Mucosa of rectum (tissue), 2 donors: ENCODE data around the gene GARNL3.

Source experiments
- H3K27ac ChIP-seq, 2 donors: one replicate each; pipeline ENCODE4 v1.7.0; 2013; ENCODE audit warnings: inconsistent platforms in 2 of 2, low read depth in 2 of 2, low read length in 2 of 2
- H3K27me3 ChIP-seq, 2 donors: one replicate each; pipeline ENCODE4 v1.7.0; 2013; ENCODE audit warnings: low read length in 2 of 2; ENCODE audit not compliant: control insufficient read depth in 2 of 2, insufficient read depth in 2 of 2
- H3K36me3 ChIP-seq, 2 donors: one replicate each; pipeline ENCODE4 v1.7.0; 2013; ENCODE audit warnings: low read length in 2 of 2; ENCODE audit not compliant: control insufficient read depth in 2 of 2, insufficient read depth in 2 of 2
- H3K4me1 ChIP-seq, 2 donors: one replicate each; pipeline ENCODE4 v1.7.0; 2013; ENCODE audit warnings: low read length in 2 of 2, mild to moderate bottlenecking in 1 of 2; ENCODE audit not compliant: control insufficient read depth in 2 of 2, insufficient read depth in 2 of 2
- H3K4me3 ChIP-seq, 2 donors: one replicate each; pipeline ENCODE4 v1.7.0; 2013; ENCODE audit warnings: low read length in 2 of 2
- H3K9ac ChIP-seq, 2 donors: one replicate each; pipeline ENCODE4 v1.7.0; 2013; ENCODE audit warnings: low read length in 2 of 2, low read depth in 1 of 2, mild to moderate bottlenecking in 1 of 2
- H3K9me3 ChIP-seq, 2 donors: one replicate each; pipeline ENCODE4 v1.7.0; 2013; ENCODE audit warnings: low read length in 2 of 2; ENCODE audit not compliant: control insufficient read depth in 2 of 2
- donor health status: healthy.
- donor health status: Normal muscosa, but diverticular disease.

GARNL3 gene

GRCh38 chr9:127307802-127308201 is 43.2 kb downstream of the GARNL3 start:
- peaks cover 2 to 4% of the 10 kb centered on the region in 2 donors for H3K4me1 ChIP-seq
- no peaks in the 10 kb centered on the region for H3K36me3 ChIP-seq
- H3K27ac ChIP-seq = no peak overlapping the region
- H3K4me3 ChIP-seq = no peak overlapping the region
- no peak overlapping the region for H3K9ac ChIP-seq
- H3K9me3 ChIP-seq = no peaks in the 10 kb centered on the region
- H3K27me3 ChIP-seq = no peaks in the 10 kb centered on the region

- Histone ChIP-seq H3K4me1 (peaks cover 2 to 4% of the 10 kb centered on the region in 2 donors), H3K4me3 (no peak overlapping the region), H3K27ac (no peak overlapping the region), H3K36me3 (no peaks in the 10 kb centered on the region), H3K27me3 (no peaks in the 10 kb centered on the region), H3K9ac (no peak overlapping the region), H3K9me3 (no peaks in the 10 kb centered on the region)
Measured at GRCh38 chr9:127308652-127309434, 44.3 kb downstream of the GARNL3 start.

GRCh38 chr9:127309715-127310114 is 45.1 kb downstream of the GARNL3 start:
- no peaks in the 10 kb centered on the region for H3K36me3 ChIP-seq
- no peaks in the 10 kb centered on the region for H3K9me3 ChIP-seq
- H3K27ac ChIP-seq = no peak overlapping the region
- peaks cover 2 to 4% of the 10 kb centered on the region in 2 donors for H3K4me1 ChIP-seq
- H3K27me3 ChIP-seq = no peaks in the 10 kb centered on the region
- no peak overlapping the region for H3K4me3 ChIP-seq
- H3K9ac ChIP-seq = no peak overlapping the region

GRCh38 chr9:127311239-127311741 is 46.7 kb downstream of the GARNL3 start:
- H3K9me3 ChIP-seq = no peaks in the 10 kb centered on the region
- no peaks in the 10 kb centered on the region for H3K27me3 ChIP-seq
- peaks cover 2 to 4% of the 10 kb centered on the region in 2 donors for H3K4me1 ChIP-seq
- H3K27ac ChIP-seq = peak overlapping the region in 1 of 2 donors; percentile 10
- H3K9ac ChIP-seq = no peak overlapping the region
- H3K4me3 ChIP-seq = no peak overlapping the region
- no peaks in the 10 kb centered on the region for H3K36me3 ChIP-seq

- H3K27ac ChIP-seq = no peak overlapping the region
- H3K4me1 ChIP-seq = peaks cover 2 to 4% of the 10 kb centered on the region in 2 donors
- no peaks in the 10 kb centered on the region for H3K36me3 ChIP-seq
- H3K4me3 ChIP-seq = no peak overlapping the region
- H3K27me3 ChIP-seq = no peaks in the 10 kb centered on the region
- no peaks in the 10 kb centered on the region for H3K9me3 ChIP-seq
- H3K9ac ChIP-seq = no peak overlapping the region
Measured at GRCh38 chr9:127313042-127313560, 48.5 kb downstream of the GARNL3 start.

GRCh38 chr9:127314911-127315310 is 50.3 kb downstream of the GARNL3 start:
- Histone ChIP-seq H3K4me3 (no peak overlapping the region), H3K9me3 (no peaks in the 10 kb centered on the region), H3K27me3 (no peaks in the 10 kb centered on the region), H3K9ac (no peak overlapping the region), H3K36me3 (no peaks in the 10 kb centered on the region), H3K27ac (no peak overlapping the region), H3K4me1 (peaks cover 2 to 4% of the 10 kb centered on the region in 2 donors)

- Histone ChIP-seq H3K9ac (no peak overlapping the region), H3K9me3 (no peaks in the 10 kb centered on the region), H3K4me3 (no peak overlapping the region), H3K27me3 (no peaks in the 10 kb centered on the region), H3K36me3 (no peaks in the 10 kb centered on the region), H3K27ac (no peak overlapping the region), H3K4me1 (no peaks in the 10 kb centered on the region)
Measured at GRCh38 chr9:127316586-127317323, 52.2 kb downstream of the GARNL3 start.

- no peaks in the 10 kb centered on the region for H3K4me1 ChIP-seq
- H3K27ac ChIP-seq = no peak overlapping the region
- no peaks in the 10 kb centered on the region for H3K27me3 ChIP-seq
- no peak overlapping the region for H3K9ac ChIP-seq
- no peaks in the 10 kb centered on the region for H3K9me3 ChIP-seq
- no peaks in the 10 kb centered on the region for H3K36me3 ChIP-seq
- no peak overlapping the region for H3K4me3 ChIP-seq
Measured at GRCh38 chr9:127318651-127319167, 54.1 kb downstream of the GARNL3 start.

GRCh38 chr9:127319366-127320114 is 55.0 kb downstream of the GARNL3 start:
- no peak overlapping the region for H3K27ac ChIP-seq
- no peak overlapping the region for H3K9ac ChIP-seq
- H3K4me1 ChIP-seq = no peaks in the 10 kb centered on the region
- H3K4me3 ChIP-seq = no peak overlapping the region
- H3K36me3 ChIP-seq = no peaks in the 10 kb centered on the region
- no peaks in the 10 kb centered on the region for H3K27me3 ChIP-seq
- H3K9me3 ChIP-seq = no peaks in the 10 kb centered on the region
